GM19452 (cell line): ENCODE data around the gene ARHGAP9.
"Not testable (repeated sequence)": the region's sequence is repeated elsewhere in the genome, so short reads cannot be mapped to it uniquely, and the experiment has no call there.

ENCODE experiments used
- ATAC-seq: cut with Tn5 transposase; IDR thresholded peaks from one replicate; pipeline ENCODE4 v1.9.1; 2021; ENCODE audit not compliant: unreplicated experiment

Gene ARHGAP9

GRCh38 chr12:57439762-57440266 is 39.9 kb downstream of the ARHGAP9 start:
- ATAC-seq = no peak

GRCh38 chr12:57438400-57438799 is 41.3 kb downstream of the ARHGAP9 start:
- no peak for ATAC-seq

- ATAC-seq = no peak
Measured at GRCh38 chr12:57435293-57435692, 44.4 kb downstream of the ARHGAP9 start.

- no peak for ATAC-seq
Measured at GRCh38 chr12:57434517-57435223, 45.0 kb downstream of the ARHGAP9 start, which contains the start of gene INHBC. Gene INHBC (plus strand): TSS chr12:57434784. CDS start chr12:57434887, 103 bp downstream.

GRCh38 chr12:57433370-57433769 is 46.3 kb downstream of the ARHGAP9 start:
- ATAC-seq = no peak

GRCh38 chr12:57431654-57432188 is 47.9 kb downstream of the ARHGAP9 start:
- ATAC-seq = no peak

- peak; percentile 94 for ATAC-seq
Measured at GRCh38 chr12:57430931-57431566, 48.6 kb downstream of the ARHGAP9 start, which contains the start of gene R3HDM2. Gene R3HDM2 (minus strand): TSS chr12:57431043. CDS start chr12:57310428, 120,615 bp downstream.

- peak; percentile 47 for ATAC-seq
Measured at GRCh38 chr12:57430112-57430930, 49.3 kb downstream of the ARHGAP9 start.

GRCh38 chr12:57429473-57430111 is 50.1 kb downstream of the ARHGAP9 start:
- no peak for ATAC-seq

- no peak for ATAC-seq
Measured at GRCh38 chr12:57428965-57429364, 50.7 kb downstream of the ARHGAP9 start.

- ATAC-seq = not testable (repeated sequence)
Measured at GRCh38 chr12:57426948-57427347, 52.7 kb downstream of the ARHGAP9 start.
